HepG2 (cell line): ENCODE data around the gene NLRP6. TPM values are rescaled to one million over a fixed set of nuclear protein-coding genes. Genes with fewer than 3 reads are reported as not detected.

ENCODE experiments used
- BORCS8-MEF2B ChIP-seq: sonication (generic); formaldehyde crosslinking; IDR thresholded peaks from 2 replicates; pipeline ENCODE4 v1.8.0; 2022; ENCODE audit warnings: mild to moderate bottlenecking, missing genetic modification reagents
- E2F1 ChIP-seq: sonication (generic); formaldehyde crosslinking; IDR thresholded peaks from 2 replicates; pipeline ENCODE4 v1.5.0; 2020; ENCODE audit warnings: missing genetic modification reagents
- EED ChIP-seq: sonication (generic); formaldehyde crosslinking; IDR thresholded peaks from 2 replicates; pipeline ENCODE4 v1.5.0; 2020; ENCODE audit warnings: mild to moderate bottlenecking, missing genetic modification reagents
- FOXA1 ChIP-seq, 2 experiments: fragments of 450-650 bp in 1 of 2; sonication (generic) in 1 of 2; formaldehyde crosslinking in 1 of 2; IDR thresholded peaks; 2 replicates each; pipeline versions ENCODE4 v1.4.0 to v1.6.1; 2016 to 2020; ENCODE audit warnings: missing genetic modification reagents in 1 of 2
- GMEB1 ChIP-seq: sonication (generic); formaldehyde crosslinking; IDR thresholded peaks from 2 replicates; pipeline ENCODE4 v1.5.1; 2020; ENCODE audit warnings: missing genetic modification reagents, mild to moderate bottlenecking, borderline replicate concordance
- IRX3 ChIP-seq: sonication (generic); formaldehyde crosslinking; IDR thresholded peaks from 2 replicates; pipeline ENCODE4 v1.8.1; 2023; ENCODE audit warnings: mild to moderate bottlenecking, low read depth, missing genetic modification reagents, borderline replicate concordance
- NFE2L2 ChIP-seq: fragments of 150-350 bp; IDR thresholded peaks from 2 replicates; pipeline ENCODE4 v1.6.1; 2014; ENCODE audit warnings: low read length
- PHB2 ChIP-seq: fragments of 450-650 bp; IDR thresholded peaks from 2 replicates; pipeline ENCODE4 v1.6.1; 2018; ENCODE audit not compliant: partially characterized antibody
- SRSF1 ChIP-seq: fragments of 200-400 bp; formaldehyde crosslinking; optimal IDR thresholded peaks from 2 replicates; pipeline ENCODE3; 2017; ENCODE audit warnings: mild to moderate bottlenecking, low read depth, low read length, moderate library complexity
- U2AF1 ChIP-seq: fragments of 200-400 bp; formaldehyde crosslinking; optimal IDR thresholded peaks from 2 replicates; pipeline ENCODE3; 2017; ENCODE audit warnings: mild to moderate bottlenecking, low read depth, low read length
- ZBTB38 ChIP-seq: sonication (generic); formaldehyde crosslinking; IDR thresholded peaks from 2 replicates; pipeline ENCODE4 v1.5.1; 2020; ENCODE audit warnings: mild to moderate bottlenecking, missing genetic modification reagents
- ZBTB42 ChIP-seq: sonication (generic); formaldehyde crosslinking; IDR thresholded peaks from 2 replicates; pipeline ENCODE4 v1.5.0; 2020; ENCODE audit warnings: mild to moderate bottlenecking, missing genetic modification reagents
- ZMAT5 ChIP-seq: sonication (generic); formaldehyde crosslinking; IDR thresholded peaks from 2 replicates; pipeline ENCODE4 v1.5.0; 2020; ENCODE audit warnings: mild to moderate bottlenecking, low read depth, missing genetic modification reagents, borderline replicate concordance
- ZNF432 ChIP-seq: sonication (generic); formaldehyde crosslinking; IDR thresholded peaks from 2 replicates; pipeline ENCODE4 v1.5.0; 2020; ENCODE audit warnings: missing genetic modification reagents, mild to moderate bottlenecking, borderline replicate concordance
- ZNF468 ChIP-seq: sonication (generic); formaldehyde crosslinking; IDR thresholded peaks from 2 replicates; pipeline ENCODE4 v1.8.0; 2022; ENCODE audit warnings: mild to moderate bottlenecking, moderate library complexity, missing genetic modification reagents
- ZNF558 ChIP-seq: sonication (generic); formaldehyde crosslinking; IDR thresholded peaks from 2 replicates; pipeline ENCODE4 v1.9.0; 2022; ENCODE audit warnings: mild to moderate bottlenecking, missing genetic modification reagents, borderline replicate concordance
- ZNF747 ChIP-seq: sonication (generic); formaldehyde crosslinking; IDR thresholded peaks from 2 replicates; pipeline ENCODE4 v1.8.1; 2023; ENCODE audit warnings: missing genetic modification reagents, mild to moderate bottlenecking, borderline replicate concordance
- ZNF777 ChIP-seq: sonication (generic); formaldehyde crosslinking; IDR thresholded peaks from 2 replicates; pipeline ENCODE4 v1.4.0; 2020; ENCODE audit warnings: missing genetic modification reagents
- polyA plus RNA-seq, 8 experiments: library from polyadenylated mRNA; depleted of rRNA in 3 of 8; stranded (reverse) in 7 of 8; unstranded in 1 of 8; fragments of >200 nt; fragmentation: Illumina TruSeq in 4 of 8; extraction: Trizol in 4 of 8; gene quantifications; 2 replicates each; pipeline versions ENCODE4 v1.2.1 to v1.2.3, GENCODE V29; 2011 to 2016; ENCODE audit warnings: low read depth in 4 of 8, missing spikeins in 1 of 8, mixed read lengths in 1 of 8; ENCODE audit not compliant: insufficient read depth in 1 of 8
- total RNA-seq, 5 experiments: library from RNA; depleted of rRNA; stranded (reverse); fragments of >200 nt; fragmentation: Illumina TruSeq; extraction: Trizol; gene quantifications; 2 replicates each; pipeline ENCODE4 v1.2.3, GENCODE V29; 2016; ENCODE audit warnings: low read depth in 1 of 5
- TF ChIP-seq, protein P1 (sequence below): sonication (generic); formaldehyde crosslinking; IDR thresholded peaks from 2 replicates; pipeline ENCODE4 v1.8.1; 2023; ENCODE audit warnings: mild to moderate bottlenecking, moderate library complexity, missing genetic modification reagents
- TF ChIP-seq, protein P2 (sequence below): sonication (generic); formaldehyde crosslinking; IDR thresholded peaks from 2 replicates; pipeline ENCODE4 v1.8.1; 2023; ENCODE audit warnings: missing genetic modification reagents, mild to moderate bottlenecking, borderline replicate concordance
- TF ChIP-seq, protein P3 (sequence below): sonication (generic); formaldehyde crosslinking; IDR thresholded peaks from 2 replicates; pipeline ENCODE4 v1.4.0; 2020; ENCODE audit warnings: mild to moderate bottlenecking, missing genetic modification reagents

NLRP6 gene
- total and polyA plus RNA-seq, 2 of the 13 experiments (the other 11 are each of a cell fraction or from before 2014, with no cell fraction given), result not detected

DNA sequence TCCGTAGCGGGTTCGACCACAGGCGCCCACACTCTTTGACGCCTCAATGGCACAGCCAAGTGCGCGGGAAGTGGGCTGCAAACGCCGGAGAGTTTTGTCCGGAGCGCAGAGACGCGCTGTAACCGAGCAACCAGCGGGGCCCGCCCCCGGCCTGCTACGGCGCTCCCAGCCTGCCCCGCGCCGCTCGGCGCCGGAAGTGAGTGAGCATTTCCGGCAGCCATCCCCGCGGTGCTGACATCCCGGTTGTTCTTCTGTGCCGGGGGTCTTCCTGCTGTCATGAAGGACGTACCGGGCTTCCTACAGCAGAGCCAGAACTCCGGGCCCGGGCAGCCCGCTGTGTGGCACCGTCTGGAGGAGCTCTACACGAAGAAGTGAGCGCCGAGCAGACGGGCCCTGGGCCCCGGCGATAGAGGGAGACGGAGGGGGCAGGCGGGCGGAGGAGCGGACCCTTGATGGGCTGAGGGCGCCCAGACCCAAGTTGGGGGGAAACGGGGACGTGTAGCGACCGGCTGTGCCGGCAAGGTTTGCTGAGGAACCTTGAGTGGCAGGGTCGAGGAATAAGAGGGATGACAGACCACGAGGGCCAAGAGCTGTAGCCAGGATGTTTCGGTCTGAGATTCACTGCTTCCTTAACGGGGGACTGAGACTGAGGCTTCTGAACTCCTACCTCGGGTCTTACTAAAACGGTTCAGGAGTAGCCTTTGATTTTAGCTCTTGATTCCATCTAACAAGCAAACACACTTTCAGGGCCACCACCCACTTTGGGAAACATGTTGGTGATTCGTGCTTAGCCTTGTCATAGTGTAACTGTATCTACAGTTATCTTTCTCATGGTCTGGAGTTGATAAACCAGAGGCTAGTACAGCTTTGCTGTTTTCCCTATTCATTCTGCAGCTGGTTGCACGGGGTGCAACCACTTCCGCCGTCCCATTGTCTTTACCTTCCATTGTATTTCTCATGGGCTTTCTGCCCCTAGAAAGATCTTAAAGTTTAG lies 41.1 kb upstream of the NLRP6 start, which contains the start of gene PSMD13 (continued):
- TF ChIP-seq ZNF747 (CRISPR knock-in tag) (no peak), E2F1 (peak; percentile 53), ZBTB42 (CRISPR knock-in tag) (0 out of 2 replicates have a peak, but pooled peaks have one; percentile 37), ZNF777 (CRISPR knock-in tag) (peak; percentile 38), GMEB1 (CRISPR knock-in tag) (peak; percentile 86), IRX3 (CRISPR knock-in tag) (no peak), ZMAT5 (CRISPR knock-in tag) (no peak), ZNF468 (CRISPR knock-in tag) (0 out of 2 replicates have a peak, but pooled peaks have one; percentile 52), ZNF558 (CRISPR knock-in tag) (0 out of 2 replicates have a peak, but pooled peaks have one; percentile 41), ZNF432 (CRISPR knock-in tag) (no peak), FOXA1 (IDR thresholded peaks at IDR 0.05) (no peak), FOXA1 (CRISPR knock-in tag; IDR thresholded peaks at IDR 0.05) (no peak), BORCS8-MEF2B (CRISPR knock-in tag) (peak; percentile 57; the same call in 1 of the 2 replicates), EED (CRISPR knock-in tag) (no peak), SRSF1 (peak; percentile 75), ZBTB38 (CRISPR knock-in tag) (peak; percentile 30; the same call in 1 of the 2 replicates), U2AF1 (peak; percentile 72), PHB2 (no peak), NFE2L2 (no peak)
- TF ChIP-seq, protein P1, sequence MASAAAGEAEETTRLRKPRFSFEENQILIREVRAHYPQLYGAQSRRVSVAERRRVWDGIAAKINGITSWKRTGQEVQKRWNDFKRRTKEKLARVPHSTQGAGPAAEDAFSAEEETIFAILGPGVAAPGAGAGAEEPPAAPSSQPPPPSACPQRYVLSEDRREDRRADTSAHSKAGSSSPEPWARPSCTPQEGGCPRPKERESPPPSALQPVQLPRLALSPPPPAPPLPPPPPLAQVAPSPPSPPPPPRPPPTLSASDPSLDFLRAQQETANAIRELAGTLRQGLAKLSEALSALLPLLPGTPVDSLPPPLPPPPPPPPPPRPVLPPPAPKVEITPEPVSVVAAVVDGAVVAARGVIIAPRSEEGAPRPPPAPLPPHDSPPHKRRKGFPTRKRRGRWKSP (CRISPR knock-in tag), result peak; percentile 99
- TF ChIP-seq, protein P2, sequence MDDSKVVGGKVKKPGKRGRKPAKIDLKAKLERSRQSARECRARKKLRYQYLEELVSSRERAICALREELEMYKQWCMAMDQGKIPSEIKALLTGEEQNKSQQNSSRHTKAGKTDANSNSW (CRISPR knock-in tag), result no peak
- TF ChIP-seq, protein P3, sequence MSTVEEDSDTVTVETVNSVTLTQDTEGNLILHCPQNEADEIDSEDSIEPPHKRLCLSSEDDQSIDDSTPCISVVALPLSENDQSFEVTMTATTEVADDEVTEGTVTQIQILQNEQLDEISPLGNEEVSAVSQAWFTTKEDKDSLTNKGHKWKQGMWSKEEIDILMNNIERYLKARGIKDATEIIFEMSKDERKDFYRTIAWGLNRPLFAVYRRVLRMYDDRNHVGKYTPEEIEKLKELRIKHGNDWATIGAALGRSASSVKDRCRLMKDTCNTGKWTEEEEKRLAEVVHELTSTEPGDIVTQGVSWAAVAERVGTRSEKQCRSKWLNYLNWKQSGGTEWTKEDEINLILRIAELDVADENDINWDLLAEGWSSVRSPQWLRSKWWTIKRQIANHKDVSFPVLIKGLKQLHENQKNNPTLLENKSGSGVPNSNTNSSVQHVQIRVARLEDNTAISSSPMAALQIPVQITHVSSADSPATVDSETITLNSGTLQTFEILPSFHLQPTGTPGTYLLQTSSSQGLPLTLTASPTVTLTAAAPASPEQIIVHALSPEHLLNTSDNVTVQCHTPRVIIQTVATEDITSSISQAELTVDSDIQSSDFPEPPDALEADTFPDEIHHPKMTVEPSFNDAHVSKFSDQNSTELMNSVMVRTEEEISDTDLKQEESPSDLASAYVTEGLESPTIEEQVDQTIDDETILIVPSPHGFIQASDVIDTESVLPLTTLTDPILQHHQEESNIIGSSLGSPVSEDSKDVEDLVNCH, result no peak
